Kidney epithelial cell (primary cell): ENCODE measurements around the gene ZFX. TPM values are rescaled to one million over a fixed set of nuclear protein-coding genes. Genes with fewer than 3 reads are reported as not detected.
A peak's percentile ranks its signal among the peaks of the same experiment; 100 is the strongest.

Source experiments
- DNase-seq: peaks from one replicate; pipeline ENCODE4 v3.0.0-alpha.2; 2010; ENCODE audit warnings: low read depth
- H3K27me3 ChIP-seq: 2 replicates; pipeline ENCODE4 v1.6.0; 2011; ENCODE audit warnings: low read length; ENCODE audit not compliant: control insufficient read depth, insufficient read depth
- H3K36me3 ChIP-seq: 2 replicates; pipeline ENCODE4 v1.5.1; 2011; ENCODE audit warnings: low read length; ENCODE audit not compliant: control insufficient read depth, insufficient read depth
- H3K4me3 ChIP-seq: 2 replicates; pipeline ENCODE4 v1.5.1; 2011; ENCODE audit warnings: low read depth, mild to moderate bottlenecking, control low read depth, low read length
- total RNA-seq: library from RNA; depleted of rRNA; stranded (reverse); fragments of >200 nt; gene quantifications from 2 replicates; pipeline ENCODE4 v1.2.3, GENCODE V29; 2015
- TF ChIP-seq, protein P1 (sequence below): IDR thresholded peaks from 2 replicates; pipeline ENCODE4 v1.5.1; 2011; ENCODE audit warnings: mild to moderate bottlenecking, moderate library complexity, low read length, control low read depth, inconsistent platforms; ENCODE audit not compliant: insufficient read depth, poor library complexity, severe bottlenecking

The ZFX gene
- total RNA-seq, 1 donor from 2014 or later = 19.7 TPM

GRCh38 chrX:24148535-24149350 lies 786 bp upstream of the ZFX start:
- TF ChIP-seq, protein P1, sequence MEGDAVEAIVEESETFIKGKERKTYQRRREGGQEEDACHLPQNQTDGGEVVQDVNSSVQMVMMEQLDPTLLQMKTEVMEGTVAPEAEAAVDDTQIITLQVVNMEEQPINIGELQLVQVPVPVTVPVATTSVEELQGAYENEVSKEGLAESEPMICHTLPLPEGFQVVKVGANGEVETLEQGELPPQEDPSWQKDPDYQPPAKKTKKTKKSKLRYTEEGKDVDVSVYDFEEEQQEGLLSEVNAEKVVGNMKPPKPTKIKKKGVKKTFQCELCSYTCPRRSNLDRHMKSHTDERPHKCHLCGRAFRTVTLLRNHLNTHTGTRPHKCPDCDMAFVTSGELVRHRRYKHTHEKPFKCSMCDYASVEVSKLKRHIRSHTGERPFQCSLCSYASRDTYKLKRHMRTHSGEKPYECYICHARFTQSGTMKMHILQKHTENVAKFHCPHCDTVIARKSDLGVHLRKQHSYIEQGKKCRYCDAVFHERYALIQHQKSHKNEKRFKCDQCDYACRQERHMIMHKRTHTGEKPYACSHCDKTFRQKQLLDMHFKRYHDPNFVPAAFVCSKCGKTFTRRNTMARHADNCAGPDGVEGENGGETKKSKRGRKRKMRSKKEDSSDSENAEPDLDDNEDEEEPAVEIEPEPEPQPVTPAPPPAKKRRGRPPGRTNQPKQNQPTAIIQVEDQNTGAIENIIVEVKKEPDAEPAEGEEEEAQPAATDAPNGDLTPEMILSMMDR = no peak
- H3K36me3 ChIP-seq = no peaks in the 10 kb centered on the region
- no peak for DNase-seq

GRCh38 chrX:24150051-24150790 lies 692 bp downstream of the ZFX start:
- Histone ChIP-seq H3K4me3 (peak overlapping the region; percentile 89), H3K27me3 (no peaks in the 10 kb centered on the region), H3K36me3 (no peaks in the 10 kb centered on the region)
- DNase-seq = peak; percentile 43
- TF ChIP-seq, protein P1 = peak; percentile 4

More at GRCh38 chrX:24148535-24149350, 786 bp upstream of the ZFX start:
- Histone ChIP-seq H3K27me3 (no peaks in the 10 kb centered on the region), H3K4me3 (peak overlapping the region; percentile 89)

DNA sequence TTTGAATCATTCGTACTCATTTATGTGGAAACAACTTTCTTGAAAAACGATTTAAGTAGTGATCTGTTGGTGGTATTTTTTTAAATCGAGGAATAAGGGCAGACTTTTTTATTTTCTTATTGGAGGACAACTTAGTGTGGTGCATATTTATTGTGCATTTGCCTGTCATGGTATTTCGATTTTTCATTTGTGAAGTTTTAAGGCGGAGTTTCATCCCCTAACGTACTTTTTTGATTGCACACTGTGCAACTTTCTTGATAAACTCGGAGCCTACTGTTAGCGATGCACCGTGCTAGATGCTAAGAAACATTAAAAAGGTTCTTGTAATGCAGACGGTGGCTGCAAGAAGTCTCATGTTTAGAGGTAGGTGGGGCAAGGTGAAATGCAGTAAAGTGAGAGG lies 1.4 kb downstream of the ZFX start:
- no peak for DNase-seq
- peak overlapping the region; percentile 89 for H3K4me3 ChIP-seq
- no peaks in the 10 kb centered on the region for H3K27me3 ChIP-seq
- H3K36me3 ChIP-seq = no peaks in the 10 kb centered on the region
- TF ChIP-seq, protein P1 = no peak

- Histone ChIP-seq H3K27me3 (no peaks in the 10 kb centered on the region), H3K36me3 (no peaks in the 10 kb centered on the region), H3K4me3 (peak overlapping the region; percentile 89)
- TF ChIP-seq, protein P1 = no peak
- no peak for DNase-seq
Measured at GRCh38 chrX:24151513-24151912, 2.0 kb downstream of the ZFX start.

DNA sequence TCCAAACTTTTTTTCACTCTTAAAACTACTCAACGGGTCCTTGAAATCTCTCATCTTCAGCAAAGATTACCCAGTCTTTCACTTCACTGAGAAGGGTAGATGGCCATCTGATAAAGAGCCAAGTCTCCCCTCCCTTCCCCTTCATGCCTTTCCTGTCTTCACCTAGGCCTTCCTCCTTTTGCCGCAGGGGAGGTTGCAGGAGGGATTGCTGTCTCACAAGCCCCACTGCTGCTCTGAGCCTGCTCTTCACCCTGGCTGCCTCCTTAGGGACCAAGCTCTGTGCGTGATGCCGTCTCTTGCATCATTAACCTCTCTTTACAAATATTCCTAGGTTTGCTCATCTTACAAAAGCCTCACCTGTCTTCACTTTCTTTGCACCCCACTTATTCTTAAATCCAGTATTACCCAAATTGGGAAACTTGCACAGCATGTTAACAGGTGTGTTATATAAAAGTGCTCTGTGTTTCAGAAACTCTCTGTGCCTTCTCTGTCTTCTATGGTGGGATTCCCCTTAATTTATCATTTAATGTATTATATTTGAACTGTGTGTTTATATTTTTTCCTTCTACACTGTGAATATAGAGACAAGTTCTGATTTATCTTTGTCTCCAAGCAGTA lies 3.8 kb downstream of the ZFX start:
- DNase-seq = no peak
- no peaks in the 10 kb centered on the region for H3K27me3 ChIP-seq
- no peaks in the 10 kb centered on the region for H3K36me3 ChIP-seq
- TF ChIP-seq, protein P1 = no peak
- no peak overlapping the region for H3K4me3 ChIP-seq
